Transverse colon (tissue), 4 donors: ENCODE measurements around the gene SOD2. TPM values are rescaled to one million over a fixed set of nuclear protein-coding genes. Genes with fewer than 3 reads are reported as not detected.
"Not testable (repeated sequence)": the region's sequence is repeated elsewhere in the genome, so short reads cannot be mapped to it uniquely, and the experiment has no call there.

Experiments
- DNase-seq: peaks from one replicate; pipeline ENCODE4 v3.0.0-alpha.2; 2019
- H3K27ac ChIP-seq, 4 donors: fragments of 200-600 bp; sonication (generic); 2 replicates each; pipeline ENCODE4 v1.5.1; 2016 to 2018; ENCODE audit warnings: inconsistent platforms in 4 of 4
- H3K27me3 ChIP-seq: fragments of 200-600 bp; sonication (generic); 2 replicates; pipeline ENCODE4 v1.5.1; 2017; ENCODE audit warnings: inconsistent platforms
- H3K36me3 ChIP-seq, 4 donors: fragments of 200-600 bp; sonication (generic); 2 replicates each; pipeline ENCODE4 v1.5.1; 2017 to 2019; ENCODE audit warnings: inconsistent platforms in 4 of 4
- H3K4me1 ChIP-seq, 4 donors: fragments of 200-600 bp; sonication (generic); 2 replicates each; pipeline ENCODE4 v1.5.1; 2017 to 2020; ENCODE audit warnings: inconsistent platforms in 4 of 4
- H3K4me3 ChIP-seq, 4 donors: fragments of 200-600 bp; sonication (generic); 1 replicate in 1 of 4; 2 replicates in 3 of 4; pipeline versions ENCODE4 v1.5.1 to v1.6.1; 2017 to 2019; ENCODE audit warnings: inconsistent platforms in 4 of 4
- H3K9me3 ChIP-seq, 2 donors: fragments of 200-600 bp; sonication (generic); 2 replicates each; pipeline ENCODE4 v1.5.1; 2017 to 2019; ENCODE audit warnings: inconsistent platforms in 2 of 2
- CTCF ChIP-seq, 5 experiments: fragments of 200-600 bp in 3 of 5; fragments of 450-650 bp in 2 of 5; sonication (generic) in 3 of 5; IDR thresholded peaks; 1 replicate in 2 of 5; 2 replicates in 3 of 5; pipeline ENCODE4 v1.5.1; 2016 to 2017; ENCODE audit warnings: antibody characterized with exemption in 5 of 5, inconsistent platforms in 3 of 5, mild to moderate bottlenecking in 2 of 5, moderate library complexity in 1 of 5
- EP300 ChIP-seq: sonication (generic); formaldehyde crosslinking; IDR thresholded peaks from one replicate; pipeline ENCODE4 v1.6.1; 2017; ENCODE audit warnings: antibody characterized with exemption, low read depth
- POLR2A ChIP-seq: fragments of 450-650 bp; IDR thresholded peaks from one replicate; pipeline ENCODE4 v1.6.1; 2016; ENCODE audit warnings: antibody characterized with exemption, mild to moderate bottlenecking, moderate library complexity
- POLR2AphosphoS5 ChIP-seq, 3 donors: sonication (generic); formaldehyde crosslinking; IDR thresholded peaks; one replicate each; pipeline ENCODE4 v1.6.1; 2016; ENCODE audit warnings: antibody characterized with exemption in 3 of 3
- WGBS, 2 donors: methylation state at CpG; one replicate each; pipeline ENCODE4 v1.1.5; 2018; ENCODE audit warnings: low coverage in 1 of 2; 5-methylcytosine and 5-hydroxymethylcytosine counted together
- in situ Hi-C, 4 donors: fragments of 200-750 bp; cut with MboI; loops; one replicate each; pipeline versions ENCODE4 v1.15.0 to v1.15.1; 2017; ENCODE audit warnings: low sequenced_read_pairs in 3 of 4, low pct_ligation_motif_present in 1 of 4, low pct_unique_long_range_greater_than_20kb in 1 of 4
- intact Hi-C: fragments of 100-400 bp; cut with DNase I; formaldehyde crosslinking; loops from one replicate; pipeline ENCODE4 v1.15.1; 2023; ENCODE audit warnings: low total_unique reads
- total RNA-seq, 4 donors: library from RNA; depleted of rRNA; stranded (reverse); fragments of >200 nt; gene quantifications; one replicate each; pipeline ENCODE4 v1.1.0, GENCODE V29; 2016

The SOD2 gene
- total RNA-seq, 4 donors from 2014 or later: 170 to 272 (median 224) TPM

DNA sequence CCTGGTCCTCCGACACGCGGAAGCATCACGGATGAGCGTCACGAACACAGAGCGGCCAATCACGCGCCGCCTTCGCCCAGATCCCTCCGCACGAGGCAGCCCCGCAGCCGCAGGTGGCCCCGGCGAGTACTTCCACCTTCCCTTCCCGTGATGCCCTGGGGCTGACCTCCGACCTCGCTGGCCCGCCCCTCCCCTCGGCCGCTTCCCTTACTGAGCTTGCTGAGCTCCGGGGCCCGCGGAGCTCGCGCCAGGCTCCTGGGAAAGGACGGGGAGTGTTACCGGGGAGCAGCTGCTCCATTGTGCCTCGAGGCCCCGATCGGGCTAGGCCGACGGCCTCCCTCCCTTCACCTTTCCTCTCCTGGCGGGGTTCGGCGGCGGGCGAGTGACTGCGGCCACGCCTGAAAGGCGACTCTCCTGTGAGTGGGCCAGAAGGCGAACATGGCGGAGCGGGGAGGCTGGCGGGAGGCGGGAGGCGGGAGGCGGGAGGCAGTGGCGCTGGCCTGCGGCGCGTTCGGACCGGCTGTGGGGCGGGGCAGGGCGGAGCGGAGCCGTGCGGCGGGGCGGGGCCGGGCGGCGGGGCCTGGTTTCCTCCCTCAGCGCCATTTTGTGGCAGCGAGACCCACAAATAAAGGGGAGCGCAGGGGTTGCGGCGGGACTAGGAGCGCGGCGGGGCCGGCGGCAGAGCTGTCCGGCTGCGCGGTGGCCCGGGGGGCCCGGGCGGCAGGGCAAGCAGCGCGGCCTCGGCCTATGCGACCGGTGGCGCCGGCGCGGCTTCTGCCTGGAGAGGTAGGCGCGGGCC is 34.1 kb upstream of the SOD2 start, which contains the start of gene WTAP:
Gene WTAP, plus strand, starts transcription at position 589 of the 799 bp plus-strand sequence. CDS start 8,760 bp downstream, outside the sequence.
- peak; percentile 93 for TF ChIP-seq POLR2A
- no peak for TF ChIP-seq EP300
- no peak for TF ChIP-seq CTCF (IDR thresholded peaks at IDR 0.05)
- peak; percentile 89 to 94 (median 91) for TF ChIP-seq POLR2AphosphoS5 (IDR thresholded peaks at IDR 0.05)
- Histone ChIP-seq H3K4me3 (peak within 1 kb of the TSS; percentile 80 to 98 (median 91)), H3K9me3 (no peaks in the 10 kb centered on the region), H3K36me3 (no peaks in the 10 kb centered on the region), H3K4me1 (peaks cover 15 to 48% (median 27%) of the 10 kb centered on the region in 4 donors), H3K27me3 (no peaks in the 10 kb centered on the region), H3K27ac (peak within 1 kb of the TSS; percentile 96 to 100 (median 99))
- intact Hi-C loops (loop anchor here (5.0 kb wide), 1 partner anchor 35 kb away; the partner anchor contains the start of gene SOD2), in situ Hi-C loops (no loop called here)
- DNase-seq: peak; percentile 98
- WGBS, 2 donors: 0% methylated on average over 74 of the region's 93 CpGs; no CpG with 5 or more reads in 1 of the 2 donors

DNA sequence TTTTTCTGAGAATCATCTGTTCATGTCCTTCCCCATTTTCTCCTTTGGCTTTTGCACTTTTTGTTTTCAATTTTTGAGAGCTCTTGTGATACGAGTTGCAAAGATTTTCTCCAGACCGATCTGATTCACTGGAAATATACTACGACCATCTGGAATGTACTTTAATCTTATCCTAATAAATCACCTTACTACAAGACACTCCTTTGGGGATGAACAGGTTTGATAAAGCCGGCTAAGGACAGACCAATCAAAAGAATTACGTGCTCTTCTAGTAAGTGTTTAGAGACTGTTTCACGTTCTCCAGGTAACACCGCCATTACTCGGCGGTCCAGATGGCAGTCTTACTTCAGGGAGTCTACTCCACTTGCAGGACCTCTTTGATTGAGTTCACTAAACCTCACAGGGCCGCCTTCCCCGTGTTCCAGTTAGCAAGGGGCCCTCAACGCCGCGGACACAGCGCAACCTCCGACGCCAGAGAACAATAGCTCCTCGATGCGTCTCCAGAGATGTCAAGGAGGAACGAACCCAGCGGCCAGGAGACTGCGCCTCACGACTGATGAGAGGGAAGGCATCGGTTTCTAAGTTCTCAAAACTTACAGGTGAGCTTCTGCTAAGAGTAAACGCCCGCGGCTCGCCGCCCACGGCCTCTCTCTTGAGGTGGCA is 33.3 kb upstream of the SOD2 start:
- no peaks in the 10 kb centered on the region for H3K27me3 ChIP-seq
- peaks cover 15 to 41% (median 26%) of the 10 kb centered on the region in 4 donors for H3K4me1 ChIP-seq
- in situ Hi-C loops (no loop called here), intact Hi-C loops (loop anchor here (5.0 kb wide), 1 partner anchor 34 kb away; the partner anchor contains the start of gene SOD2)
- TF ChIP-seq POLR2AphosphoS5 (IDR thresholded peaks at IDR 0.05) (no peak), CTCF (IDR thresholded peaks at IDR 0.05) (no peak), POLR2A (no peak), EP300 (no peak)
- 0 to 4% methylated on average over 5 to 30 of the region's 30 CpGs for WGBS, 2 donors
- no peaks in the 10 kb centered on the region for H3K9me3 ChIP-seq
- H3K27ac ChIP-seq: peak overlapping the region; percentile 96 to 100 (median 99)
- no peaks in the 10 kb centered on the region for H3K36me3 ChIP-seq
- H3K4me3 ChIP-seq: peak overlapping the region; percentile 57 to 98 (median 91)
- DNase-seq: no peak

DNA sequence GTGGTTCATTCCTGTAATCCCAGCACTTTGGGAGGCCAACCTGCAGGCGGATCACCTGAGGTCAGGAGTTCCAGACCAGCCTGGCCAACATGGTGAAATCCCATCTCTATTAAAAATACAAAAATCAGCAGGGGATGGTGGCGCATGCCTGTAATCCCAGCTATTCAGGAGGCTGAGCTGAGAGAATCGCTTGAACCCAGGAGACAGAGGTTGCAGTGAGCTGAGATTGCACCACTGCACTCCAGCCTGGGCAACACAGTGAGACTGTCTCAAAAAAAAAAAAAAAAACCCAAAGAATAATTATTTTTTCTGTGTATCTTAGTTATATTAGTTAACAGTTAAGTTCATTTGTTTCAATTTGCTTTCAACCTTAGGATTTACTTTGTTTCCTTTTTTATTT is 32.2 kb upstream of the SOD2 start:
- in situ Hi-C loops, DNase-seq, H3K36me3 ChIP-seq, H3K9me3 ChIP-seq, H3K27ac ChIP-seq, H3K4me3 ChIP-seq, H3K27me3 ChIP-seq: not testable (repeated sequence)
- intact Hi-C loops: loop anchor here (5.0 kb wide), 1 partner anchor 33 kb away; the partner anchor contains the start of gene SOD2
- H3K4me1 ChIP-seq: peaks cover 13 to 30% (median 22%) of the 10 kb centered on the region in 4 donors
- WGBS, 2 donors: 97% methylated on average over 3 of the region's 3 CpGs; no CpG with 5 or more reads in 1 of the 2 donors

- no peaks in the 10 kb centered on the region for H3K9me3 ChIP-seq
- H3K36me3 ChIP-seq: no peaks in the 10 kb centered on the region
- no peak for DNase-seq
- H3K4me3 ChIP-seq: no peak overlapping the region
- intact Hi-C loops: loop anchor here (5.0 kb wide), 1 partner anchor 32 kb away; the partner anchor contains the start of gene SOD2
- in situ Hi-C loops: no loop called here
- no peaks in the 10 kb centered on the region for H3K27me3 ChIP-seq
- TF ChIP-seq EP300 (no peak), POLR2A (no peak), CTCF (IDR thresholded peaks at IDR 0.05) (no peak), POLR2AphosphoS5 (IDR thresholded peaks at IDR 0.05) (no peak)
- no peak overlapping the region for H3K27ac ChIP-seq
- 94 to 100% methylated on average over 1 to 4 of the region's 4 CpGs for WGBS, 2 donors
- H3K4me1 ChIP-seq: peaks cover 10 to 26% (median 18%) of the 10 kb centered on the region in 4 donors
These were observed 31.7 kb upstream of the SOD2 start for GRCh38 chr6:159724778-159725177.
